Psoas muscle (tissue), 8 donors: ENCODE results near the gene HTR3C. TPM values are rescaled to one million over a fixed set of nuclear protein-coding genes. Genes with fewer than 3 reads are reported as not detected.

Experiments
- ATAC-seq, 4 donors: fragments of 200-7000 bp; cut with Tn5 transposase; one replicate each; pipeline ENCODE4 v1.9.1; 2020; ENCODE audit warnings: moderate library complexity in 3 of 4, mild to moderate bottlenecking in 2 of 4
- DNase-seq, 2 donors: peaks; one replicate each; pipeline ENCODE4 v3.0.0-alpha.2; 2020
- H3K27ac ChIP-seq: fragments of 200-600 bp; one replicate; pipeline ENCODE4 v1.8.0; 2022
- H3K27me3 ChIP-seq, 3 donors: fragments of 200-600 bp in 1 of 3; one replicate each; pipeline versions ENCODE4 v1.6.1 to v1.8.0; 2013 to 2022; ENCODE audit warnings: low read length in 2 of 3, mild to moderate bottlenecking in 2 of 3, moderate library complexity in 1 of 3; ENCODE audit not compliant: insufficient read depth in 3 of 3
- H3K36me3 ChIP-seq, 2 donors: fragments of 200-600 bp in 1 of 2; one replicate each; pipeline versions ENCODE4 v1.6.1 to v1.8.0; 2013 to 2022; ENCODE audit warnings: low read depth in 1 of 2, mild to moderate bottlenecking in 1 of 2, moderate library complexity in 1 of 2; ENCODE audit not compliant: insufficient read depth in 1 of 2
- H3K4me1 ChIP-seq: fragments of 200-600 bp; one replicate; pipeline ENCODE4 v1.8.0; 2022
- H3K4me3 ChIP-seq: fragments of 200-600 bp; one replicate; pipeline ENCODE4 v1.8.0; 2022; ENCODE audit warnings: mild to moderate bottlenecking
- H3K9me3 ChIP-seq: fragments of 200-600 bp; one replicate; pipeline ENCODE4 v1.8.0; 2022
- WGBS, 3 donors: extraction: QIAGEN DNeasy Blood & Tissue Kit; methylation state at CpG; one replicate each; pipeline versions ENCODE4 v1.1.6 to v1.1.7; 2013; 5-methylcytosine and 5-hydroxymethylcytosine counted together
- intact Hi-C, 2 donors: fragments of 100-400 bp; cut with DNase I; formaldehyde crosslinking; loops; one replicate each; pipeline versions ENCODE4 v1.11.0 to v1.14.2; 2022
- polyA plus RNA-seq, 3 donors: library from polyadenylated mRNA; stranded (reverse); fragments of 200-250 nt; gene quantifications; one replicate each; pipeline ENCODE4 v1.2.3, GENCODE V29; 2013
- total RNA-seq, 4 donors: library from RNA; stranded (reverse); fragmentation: NEBNext Ultra II Directional in 2 of 4; extraction: Animal tissue kit (Norgen Biotek cat#: 25700) in 2 of 4; gene quantifications; one replicate each; pipeline versions ENCODE4 v1.2.1 to v1.2.4, GENCODE V29; 2021 to 2023
- TF ChIP-seq, protein P1 (sequence below): fragments of 200-600 bp; IDR thresholded peaks from one replicate; pipeline ENCODE4 v1.8.0; 2022; ENCODE audit warnings: antibody characterized with exemption
- donor health status: healthy with polysubstance abuse.
- donor health status: DM: no; HTN: no; CAD: no; lungs with moderate emphysema.
- donor health status: Bipolar disorder and iron deficiency.
- donor health status: healthy.
- donor health status: DM: yes; HTN: yes; CAD: no.
- donor health status: DM: no; HTN: no; CAD: no.
- donor health status: DM: no; HTN: no; CAD: no.
- donor health status: DM: yes; HTN: yes; CAD: no.

Gene HTR3C
- total and polyA plus RNA-seq, 7 donors = not detected

DNA sequence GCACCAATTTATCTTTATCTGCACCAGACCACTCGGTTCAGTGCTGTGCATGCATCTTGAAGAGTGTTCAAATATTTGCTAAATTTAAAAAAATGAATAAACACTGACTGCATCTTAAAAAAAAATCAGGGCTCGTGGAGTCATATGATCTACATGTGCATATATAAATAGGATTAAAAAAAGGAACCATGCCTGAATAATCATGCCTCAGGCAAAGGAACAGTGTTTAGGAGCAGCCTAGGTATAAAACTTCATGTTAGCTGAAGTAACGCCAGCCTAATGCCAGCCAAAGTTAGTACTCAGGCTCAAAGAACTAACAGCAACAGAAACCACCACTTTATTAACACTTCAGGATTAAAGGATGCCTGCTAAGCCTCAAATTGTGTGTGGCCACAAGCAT is 44.7 kb upstream of the HTR3C start:
- H3K27ac ChIP-seq = peak overlapping the region; percentile 84
- peaks cover 3 to 53% of the 10 kb centered on the region in 2 donors for H3K36me3 ChIP-seq
- 48 to 79% (median 65%) methylated on average over 3 of the region's 3 CpGs for WGBS, 3 donors
- H3K9me3 ChIP-seq = no peaks in the 10 kb centered on the region
- H3K27me3 ChIP-seq = no peaks in the 10 kb centered on the region
- peaks cover 58% of the 10 kb centered on the region for H3K4me1 ChIP-seq
- TF ChIP-seq, protein P1, sequence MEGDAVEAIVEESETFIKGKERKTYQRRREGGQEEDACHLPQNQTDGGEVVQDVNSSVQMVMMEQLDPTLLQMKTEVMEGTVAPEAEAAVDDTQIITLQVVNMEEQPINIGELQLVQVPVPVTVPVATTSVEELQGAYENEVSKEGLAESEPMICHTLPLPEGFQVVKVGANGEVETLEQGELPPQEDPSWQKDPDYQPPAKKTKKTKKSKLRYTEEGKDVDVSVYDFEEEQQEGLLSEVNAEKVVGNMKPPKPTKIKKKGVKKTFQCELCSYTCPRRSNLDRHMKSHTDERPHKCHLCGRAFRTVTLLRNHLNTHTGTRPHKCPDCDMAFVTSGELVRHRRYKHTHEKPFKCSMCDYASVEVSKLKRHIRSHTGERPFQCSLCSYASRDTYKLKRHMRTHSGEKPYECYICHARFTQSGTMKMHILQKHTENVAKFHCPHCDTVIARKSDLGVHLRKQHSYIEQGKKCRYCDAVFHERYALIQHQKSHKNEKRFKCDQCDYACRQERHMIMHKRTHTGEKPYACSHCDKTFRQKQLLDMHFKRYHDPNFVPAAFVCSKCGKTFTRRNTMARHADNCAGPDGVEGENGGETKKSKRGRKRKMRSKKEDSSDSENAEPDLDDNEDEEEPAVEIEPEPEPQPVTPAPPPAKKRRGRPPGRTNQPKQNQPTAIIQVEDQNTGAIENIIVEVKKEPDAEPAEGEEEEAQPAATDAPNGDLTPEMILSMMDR = no peak
- no peak overlapping the region for H3K4me3 ChIP-seq
- ATAC-seq (no peak), DNase-seq (no peak)
- intact Hi-C loops = no loop called here

GRCh38 chr3:184011230-184011876 is 41.5 kb upstream of the HTR3C start:
- WGBS, 3 donors = 55 to 95% (median 90%) methylated on average over 4 of the region's 4 CpGs
- TF ChIP-seq, protein P1 = no peak
- Histone ChIP-seq H3K27me3 (no peaks in the 10 kb centered on the region), H3K4me3 (no peak overlapping the region), H3K36me3 (peaks cover 3 to 65% of the 10 kb centered on the region in 2 donors), H3K27ac (no peak overlapping the region), H3K4me1 (peaks cover 44% of the 10 kb centered on the region), H3K9me3 (no peaks in the 10 kb centered on the region)
- intact Hi-C loops = loop anchor here in 1 of 2 donors (10.0 kb wide), 1 partner anchor 163 kb away; the partner anchor contains the start of gene AP2M1
- DNase-seq = no peak
- ATAC-seq = no peak

DNA sequence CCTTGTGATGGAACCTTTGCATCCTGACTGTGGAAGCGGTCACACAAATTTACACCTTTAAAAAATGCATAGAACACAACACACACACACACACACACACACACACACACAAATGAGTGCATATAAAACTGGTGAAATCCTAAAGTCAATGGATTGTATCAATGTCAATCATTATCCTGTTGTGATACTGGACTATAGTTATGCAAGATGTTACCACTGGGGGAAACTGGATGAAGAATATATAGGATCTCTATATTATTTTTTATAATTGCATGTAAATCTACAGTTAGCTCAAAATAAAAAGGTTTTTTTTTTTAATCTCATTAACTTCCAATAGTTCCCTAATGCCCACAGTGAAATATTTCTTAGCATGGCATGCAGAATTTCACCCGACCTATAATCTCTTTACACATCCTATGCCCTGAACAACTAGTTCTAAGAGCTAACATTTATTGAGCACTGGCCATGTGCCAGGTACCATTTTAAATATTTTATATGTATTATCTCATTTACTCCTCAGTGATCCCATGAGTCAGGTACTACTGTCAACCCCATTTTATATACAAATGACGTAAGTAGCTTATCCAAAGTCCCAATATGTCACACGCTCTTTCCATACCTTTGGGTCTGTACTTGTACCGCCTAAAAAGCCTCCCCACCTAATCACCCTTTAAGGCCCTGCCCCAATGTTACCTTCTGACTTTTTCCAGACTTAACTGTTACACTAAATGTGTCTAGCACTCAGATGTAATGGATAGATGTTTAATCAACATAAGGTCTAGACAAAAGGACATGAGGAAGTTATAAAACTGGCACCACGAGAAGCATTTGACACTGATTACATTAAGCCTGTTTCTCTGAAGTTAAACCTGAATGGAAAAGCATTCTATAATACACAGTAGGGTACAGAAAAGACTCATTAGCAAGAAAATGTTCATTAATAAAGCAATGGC is 40.6 kb upstream of the HTR3C start:
- peaks cover 44% of the 10 kb centered on the region for H3K4me1 ChIP-seq
- no peak for ATAC-seq

GRCh38 chr3:184015381-184016019 is 37.3 kb upstream of the HTR3C start:
- intact Hi-C loops = loop anchor here (2.0 to 10.0 kb wide), 5 partner anchors 38 to 159 kb away; partner anchors contain the start of gene AP2M1 (in 1 of the 2)
- Histone ChIP-seq H3K4me1 (peaks cover 37% of the 10 kb centered on the region), H3K9me3 (no peaks in the 10 kb centered on the region), H3K27ac (peak overlapping the region; percentile 89), H3K27me3 (no peaks in the 10 kb centered on the region), H3K36me3 (peaks cover 0 to 37% of the 10 kb centered on the region in 2 donors), H3K4me3 (peak overlapping the region; percentile 96)
- DNase-seq (peak; percentile 37 to 69), ATAC-seq (peak; percentile 71 to 79 (median 76))
- 26 to 40% (median 29%) methylated on average over 10 of the region's 10 CpGs for WGBS, 3 donors
- TF ChIP-seq, protein P1 = no peak

More for the DNA sequence above, 40.6 kb upstream of the HTR3C start:
- H3K27me3 ChIP-seq = no peaks in the 10 kb centered on the region
- H3K27ac ChIP-seq = peak overlapping the region; percentile 33
- 84 to 91% (median 85%) methylated on average over 6 of the region's 6 CpGs for WGBS, 3 donors
- intact Hi-C loops = loop anchor here in 1 of 2 donors (10.0 kb wide), 1 partner anchor 163 kb away; the partner anchor contains the start of gene AP2M1
- DNase-seq = no peak
- no peaks in the 10 kb centered on the region for H3K9me3 ChIP-seq
- TF ChIP-seq, protein P1 = no peak
- H3K4me3 ChIP-seq = peak overlapping the region; percentile 96
- H3K36me3 ChIP-seq = peaks cover 3 to 65% of the 10 kb centered on the region in 2 donors
